Stimulated activated CD8-positive, alpha-beta memory T cell treated with anti-CD3 and anti-CD28 coated beads, Interleukin-15, amount 100 ng/mL, for 1 hour (primary cell): ENCODE results near the gene OR10A3.

Experiments
- DNase-seq: peaks from one replicate; pipeline ENCODE4 v3.0.0-alpha.2; 2020; ENCODE audit warnings: low read depth

The OR10A3 gene

DNA sequence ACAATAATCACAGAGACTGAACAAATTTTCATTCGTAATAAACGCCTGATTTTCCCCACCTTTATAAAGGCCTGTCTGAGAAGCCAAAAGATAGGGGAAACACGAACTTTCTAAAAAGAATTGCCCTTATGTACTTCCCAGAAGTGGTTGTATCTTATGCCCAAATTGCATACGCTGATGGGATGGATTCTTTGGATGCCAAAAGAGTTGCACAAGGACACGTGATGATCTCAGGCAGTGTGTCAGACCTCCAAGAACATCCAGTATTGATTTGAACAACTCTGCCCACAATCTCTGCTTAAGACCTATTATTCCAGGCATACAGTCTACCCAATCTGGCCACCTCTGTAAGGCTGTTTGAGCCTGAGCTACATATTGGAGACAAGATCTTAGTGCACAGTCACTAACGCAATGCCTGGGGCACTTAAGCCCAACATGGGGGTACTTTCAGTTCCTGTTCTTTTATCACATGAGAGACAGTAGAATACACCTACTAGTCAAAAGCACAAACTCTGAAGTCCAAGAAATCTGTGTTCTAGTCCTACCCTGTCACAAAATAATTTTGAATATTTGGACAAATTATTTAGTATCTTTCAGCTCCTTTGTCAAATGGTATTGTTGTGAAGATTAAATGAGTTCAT is 49.3 kb downstream of the OR10A3 start:
- DNase-seq: no peak

DNA sequence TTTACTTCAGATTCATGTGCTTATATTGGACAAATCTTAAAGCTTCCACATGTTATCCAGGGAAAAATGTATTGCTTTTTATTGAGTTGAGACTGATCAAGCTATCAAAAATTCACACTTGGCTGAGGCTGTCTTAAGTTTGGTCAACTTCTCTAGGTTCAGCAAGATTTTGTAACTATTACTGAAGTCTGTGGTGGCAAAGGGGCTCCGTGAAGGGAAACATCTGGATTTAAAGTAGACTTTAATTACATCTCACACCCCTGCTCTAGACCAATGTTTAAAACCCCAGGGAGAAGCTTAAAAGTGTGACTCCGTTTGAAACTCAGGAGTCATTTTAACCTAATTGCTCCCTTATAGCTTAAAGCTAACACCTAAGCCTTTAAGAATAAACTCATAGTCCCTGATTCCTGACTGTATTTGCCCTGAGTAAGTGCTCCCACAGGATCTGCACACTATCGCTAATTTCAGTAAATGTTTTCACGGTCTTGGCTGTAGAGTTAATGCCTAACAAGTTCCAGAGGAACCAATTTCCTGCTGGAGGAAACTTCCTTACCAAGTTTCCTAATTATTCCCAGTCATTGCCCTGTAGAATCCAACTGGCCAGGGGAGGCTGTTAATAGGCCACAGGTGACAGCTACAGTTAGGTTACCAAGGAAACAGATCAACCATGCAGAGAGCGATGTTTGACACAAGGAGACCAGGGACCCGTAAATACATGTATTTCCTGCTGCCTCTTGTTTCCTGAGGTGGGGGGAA is 50.9 kb downstream of the OR10A3 start:
- DNase-seq: no peak

DNA sequence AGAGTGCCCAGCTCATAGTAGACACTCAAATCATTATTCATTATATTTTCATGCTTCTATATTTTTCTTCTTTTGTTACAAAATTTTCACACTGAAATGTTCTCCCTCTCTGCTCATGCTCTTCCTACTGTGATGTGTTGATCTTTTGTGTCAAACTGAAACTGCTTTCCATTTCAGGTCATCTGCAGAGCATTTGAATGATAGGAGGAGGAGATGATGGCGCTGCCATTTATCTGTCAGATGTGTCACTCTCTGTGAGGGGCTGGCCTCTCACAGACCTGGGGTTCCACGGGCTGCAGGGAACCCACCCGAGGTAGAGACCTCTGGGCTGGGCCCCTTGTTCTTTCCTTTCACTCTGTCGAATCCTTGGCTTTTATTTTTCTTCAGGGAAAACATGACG is 51.5 kb downstream of the OR10A3 start:
- no peak for DNase-seq
